Ishikawa (cell line): Measurements from ENCODE around the gene SLC51B.

ENCODE experiments used
- CEBPB ChIP-seq: IDR thresholded peaks from 2 replicates; pipeline ENCODE4 v1.6.1; 2012
- CREB1 ChIP-seq: IDR thresholded peaks from 2 replicates; pipeline ENCODE4 v1.6.1; 2012; ENCODE audit warnings: low read depth
- EGR1 ChIP-seq: IDR thresholded peaks from 2 replicates; pipeline ENCODE4 v1.6.1; 2012
- EP300 ChIP-seq: IDR thresholded peaks from 2 replicates; pipeline ENCODE4 v1.6.1; 2012; ENCODE audit warnings: borderline replicate concordance
- FOXM1 ChIP-seq: IDR thresholded peaks from 2 replicates; pipeline ENCODE4 v1.6.1; 2012; ENCODE audit warnings: low read depth, borderline replicate concordance
- NFIC ChIP-seq: IDR thresholded peaks from 2 replicates; pipeline ENCODE4 v1.6.1; 2012
- RAD21 ChIP-seq: IDR thresholded peaks from 2 replicates; pipeline ENCODE4 v1.6.1; 2012; ENCODE audit warnings: low read depth
- TAF1 ChIP-seq: IDR thresholded peaks from 2 replicates; pipeline ENCODE4 v1.6.1; 2012; ENCODE audit warnings: low read depth, mild to moderate bottlenecking
- TCF12 ChIP-seq: IDR thresholded peaks from 2 replicates; pipeline ENCODE4 v1.6.1; 2012; ENCODE audit warnings: low read depth
- USF1 ChIP-seq: IDR thresholded peaks from 2 replicates; pipeline ENCODE4 v1.6.1; 2012
- YY1 ChIP-seq: IDR thresholded peaks from 2 replicates; pipeline ENCODE4 v1.6.1; 2012; ENCODE audit warnings: low read depth
- ZBTB7A ChIP-seq: IDR thresholded peaks from 2 replicates; pipeline ENCODE4 v1.6.1; 2012; ENCODE audit warnings: low read depth
- TF ChIP-seq, protein P1 (sequence below): IDR thresholded peaks from 2 replicates; pipeline ENCODE4 v1.6.1; 2012; ENCODE audit warnings: low read depth, mild to moderate bottlenecking
- TF ChIP-seq, protein P2 (sequence below): IDR thresholded peaks from 2 replicates; pipeline ENCODE4 v1.6.1; 2012

GRCh38 chr15:65028338-65028737 lies 16.8 kb upstream of the SLC51B start:
- TF ChIP-seq, protein P1, sequence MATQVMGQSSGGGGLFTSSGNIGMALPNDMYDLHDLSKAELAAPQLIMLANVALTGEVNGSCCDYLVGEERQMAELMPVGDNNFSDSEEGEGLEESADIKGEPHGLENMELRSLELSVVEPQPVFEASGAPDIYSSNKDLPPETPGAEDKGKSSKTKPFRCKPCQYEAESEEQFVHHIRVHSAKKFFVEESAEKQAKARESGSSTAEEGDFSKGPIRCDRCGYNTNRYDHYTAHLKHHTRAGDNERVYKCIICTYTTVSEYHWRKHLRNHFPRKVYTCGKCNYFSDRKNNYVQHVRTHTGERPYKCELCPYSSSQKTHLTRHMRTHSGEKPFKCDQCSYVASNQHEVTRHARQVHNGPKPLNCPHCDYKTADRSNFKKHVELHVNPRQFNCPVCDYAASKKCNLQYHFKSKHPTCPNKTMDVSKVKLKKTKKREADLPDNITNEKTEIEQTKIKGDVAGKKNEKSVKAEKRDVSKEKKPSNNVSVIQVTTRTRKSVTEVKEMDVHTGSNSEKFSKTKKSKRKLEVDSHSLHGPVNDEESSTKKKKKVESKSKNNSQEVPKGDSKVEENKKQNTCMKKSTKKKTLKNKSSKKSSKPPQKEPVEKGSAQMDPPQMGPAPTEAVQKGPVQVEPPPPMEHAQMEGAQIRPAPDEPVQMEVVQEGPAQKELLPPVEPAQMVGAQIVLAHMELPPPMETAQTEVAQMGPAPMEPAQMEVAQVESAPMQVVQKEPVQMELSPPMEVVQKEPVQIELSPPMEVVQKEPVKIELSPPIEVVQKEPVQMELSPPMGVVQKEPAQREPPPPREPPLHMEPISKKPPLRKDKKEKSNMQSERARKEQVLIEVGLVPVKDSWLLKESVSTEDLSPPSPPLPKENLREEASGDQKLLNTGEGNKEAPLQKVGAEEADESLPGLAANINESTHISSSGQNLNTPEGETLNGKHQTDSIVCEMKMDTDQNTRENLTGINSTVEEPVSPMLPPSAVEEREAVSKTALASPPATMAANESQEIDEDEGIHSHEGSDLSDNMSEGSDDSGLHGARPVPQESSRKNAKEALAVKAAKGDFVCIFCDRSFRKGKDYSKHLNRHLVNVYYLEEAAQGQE = no peak
- TF ChIP-seq, protein P2, sequence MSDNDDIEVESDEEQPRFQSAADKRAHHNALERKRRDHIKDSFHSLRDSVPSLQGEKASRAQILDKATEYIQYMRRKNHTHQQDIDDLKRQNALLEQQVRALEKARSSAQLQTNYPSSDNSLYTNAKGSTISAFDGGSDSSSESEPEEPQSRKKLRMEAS = no peak
- TF ChIP-seq RAD21 (no peak), ZBTB7A (no peak), USF1 (no peak), CREB1 (no peak), NFIC (no peak), CEBPB (no peak), TAF1 (no peak), EP300 (no peak), FOXM1 (no peak), EGR1 (no peak), YY1 (no peak), TCF12 (no peak)
